NT2/D1 (cell line): Measurements from ENCODE around the gene MAP2K7.

Experiments used
- SUZ12 ChIP-seq: IDR thresholded peaks from 2 replicates; pipeline ENCODE4 v1.6.1; 2011; ENCODE audit not compliant: insufficient read length, insufficient read depth; ENCODE audit errors: extremely low read depth
- YY1 ChIP-seq: IDR thresholded peaks from 2 replicates; pipeline ENCODE4 v1.6.1; 2011; ENCODE audit not compliant: insufficient read length, insufficient read depth
- ZNF274 ChIP-seq: IDR thresholded peaks from 2 replicates; pipeline ENCODE4 v1.6.1; 2011; ENCODE audit warnings: mild to moderate bottlenecking, low read depth, low read length

GRCh38 chr19:7869910-7870511 lies 33.7 kb upstream of the MAP2K7 start:
- TF ChIP-seq YY1, result no peak
- TF ChIP-seq SUZ12, result no peak
- TF ChIP-seq ZNF274, result no peak
